Measurements from ENCODE around the gene ARFGEF2. TPM values are rescaled to one million over a fixed set of nuclear protein-coding genes. Genes with fewer than 3 reads are reported as not detected.

The ARFGEF2 gene
- total RNA-seq, 1 experiment from 2014 or later = 20.9 TPM

DNA sequence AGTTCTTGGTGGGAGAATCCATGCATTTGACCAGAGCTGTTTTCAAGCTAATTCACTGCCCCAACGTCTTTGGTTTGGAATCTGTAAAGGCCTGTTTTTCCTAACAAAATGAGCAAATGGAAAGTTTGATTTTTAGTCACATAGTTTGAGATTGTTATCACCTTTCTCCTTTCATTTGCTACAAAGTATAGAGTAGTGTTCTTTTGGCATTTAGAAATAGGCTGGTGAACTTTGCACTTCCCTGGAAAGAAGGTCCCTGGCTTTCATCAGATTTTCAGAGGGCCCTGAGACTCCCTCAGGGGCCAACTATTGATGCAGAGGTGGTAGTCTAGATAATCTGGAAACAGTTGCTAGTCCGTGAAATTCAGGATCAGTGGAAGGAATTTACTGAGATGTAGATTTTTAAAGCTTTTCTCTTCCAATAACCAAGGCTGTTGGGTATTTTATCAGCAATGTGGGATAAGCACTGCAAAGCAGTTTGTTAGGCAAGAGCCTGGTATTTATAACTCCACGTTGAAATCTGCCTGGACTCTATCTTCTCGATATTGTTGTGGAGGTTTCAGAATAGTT is 1.7 kb downstream of the ARFGEF2 start:
- ATAC-seq (no peak), DNase-seq (ENCODE audit: low spot score) (no peak)
- Mint-ChIP-seq H3K27ac (no peak overlapping the region), H3K4me1 (peaks cover 27% of the 10 kb centered on the region), H3K4me3 (peak overlapping the region; percentile 95), H3K9me3 (peaks cover 7% of the 10 kb centered on the region), H3K36me3 (peaks cover 3% of the 10 kb centered on the region; the same call in 1 of the 2 replicates), H3K27me3 (ENCODE audit: low read depth) (no peaks in the 10 kb centered on the region)
- TF ChIP-seq, protein P1, sequence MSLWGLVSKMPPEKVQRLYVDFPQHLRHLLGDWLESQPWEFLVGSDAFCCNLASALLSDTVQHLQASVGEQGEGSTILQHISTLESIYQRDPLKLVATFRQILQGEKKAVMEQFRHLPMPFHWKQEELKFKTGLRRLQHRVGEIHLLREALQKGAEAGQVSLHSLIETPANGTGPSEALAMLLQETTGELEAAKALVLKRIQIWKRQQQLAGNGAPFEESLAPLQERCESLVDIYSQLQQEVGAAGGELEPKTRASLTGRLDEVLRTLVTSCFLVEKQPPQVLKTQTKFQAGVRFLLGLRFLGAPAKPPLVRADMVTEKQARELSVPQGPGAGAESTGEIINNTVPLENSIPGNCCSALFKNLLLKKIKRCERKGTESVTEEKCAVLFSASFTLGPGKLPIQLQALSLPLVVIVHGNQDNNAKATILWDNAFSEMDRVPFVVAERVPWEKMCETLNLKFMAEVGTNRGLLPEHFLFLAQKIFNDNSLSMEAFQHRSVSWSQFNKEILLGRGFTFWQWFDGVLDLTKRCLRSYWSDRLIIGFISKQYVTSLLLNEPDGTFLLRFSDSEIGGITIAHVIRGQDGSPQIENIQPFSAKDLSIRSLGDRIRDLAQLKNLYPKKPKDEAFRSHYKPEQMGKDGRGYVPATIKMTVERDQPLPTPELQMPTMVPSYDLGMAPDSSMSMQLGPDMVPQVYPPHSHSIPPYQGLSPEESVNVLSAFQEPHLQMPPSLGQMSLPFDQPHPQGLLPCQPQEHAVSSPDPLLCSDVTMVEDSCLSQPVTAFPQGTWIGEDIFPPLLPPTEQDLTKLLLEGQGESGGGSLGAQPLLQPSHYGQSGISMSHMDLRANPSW (CRISPR knock-in tag; conservative IDR thresholded peaks at IDR 0.05; ENCODE audit: low read depth) = no peak
- TF ChIP-seq, protein P2, sequence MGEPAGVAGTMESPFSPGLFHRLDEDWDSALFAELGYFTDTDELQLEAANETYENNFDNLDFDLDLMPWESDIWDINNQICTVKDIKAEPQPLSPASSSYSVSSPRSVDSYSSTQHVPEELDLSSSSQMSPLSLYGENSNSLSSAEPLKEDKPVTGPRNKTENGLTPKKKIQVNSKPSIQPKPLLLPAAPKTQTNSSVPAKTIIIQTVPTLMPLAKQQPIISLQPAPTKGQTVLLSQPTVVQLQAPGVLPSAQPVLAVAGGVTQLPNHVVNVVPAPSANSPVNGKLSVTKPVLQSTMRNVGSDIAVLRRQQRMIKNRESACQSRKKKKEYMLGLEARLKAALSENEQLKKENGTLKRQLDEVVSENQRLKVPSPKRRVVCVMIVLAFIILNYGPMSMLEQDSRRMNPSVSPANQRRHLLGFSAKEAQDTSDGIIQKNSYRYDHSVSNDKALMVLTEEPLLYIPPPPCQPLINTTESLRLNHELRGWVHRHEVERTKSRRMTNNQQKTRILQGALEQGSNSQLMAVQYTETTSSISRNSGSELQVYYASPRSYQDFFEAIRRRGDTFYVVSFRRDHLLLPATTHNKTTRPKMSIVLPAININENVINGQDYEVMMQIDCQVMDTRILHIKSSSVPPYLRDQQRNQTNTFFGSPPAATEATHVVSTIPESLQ (CRISPR knock-in tag; IDR thresholded peaks at IDR 0.05) = no peak
- TF ChIP-seq GABPB1 (CRISPR knock-in tag; IDR thresholded peaks at IDR 0.05) = peak; percentile 98
- TF ChIP-seq, protein P3, sequence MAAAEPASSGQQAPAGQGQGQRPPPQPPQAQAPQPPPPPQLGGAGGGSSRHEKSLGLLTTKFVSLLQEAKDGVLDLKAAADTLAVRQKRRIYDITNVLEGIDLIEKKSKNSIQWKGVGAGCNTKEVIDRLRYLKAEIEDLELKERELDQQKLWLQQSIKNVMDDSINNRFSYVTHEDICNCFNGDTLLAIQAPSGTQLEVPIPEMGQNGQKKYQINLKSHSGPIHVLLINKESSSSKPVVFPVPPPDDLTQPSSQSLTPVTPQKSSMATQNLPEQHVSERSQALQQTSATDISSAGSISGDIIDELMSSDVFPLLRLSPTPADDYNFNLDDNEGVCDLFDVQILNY (CRISPR knock-in tag; IDR thresholded peaks at IDR 0.05) = no peak
- ChIA-PET POLR2A (no interaction called here), CTCF (interaction anchor here (1.9 kb wide), 1 partner anchor 266 kb away, joined by 10 read pairs; no protein-coding TSS in a partner anchor)

DNA sequence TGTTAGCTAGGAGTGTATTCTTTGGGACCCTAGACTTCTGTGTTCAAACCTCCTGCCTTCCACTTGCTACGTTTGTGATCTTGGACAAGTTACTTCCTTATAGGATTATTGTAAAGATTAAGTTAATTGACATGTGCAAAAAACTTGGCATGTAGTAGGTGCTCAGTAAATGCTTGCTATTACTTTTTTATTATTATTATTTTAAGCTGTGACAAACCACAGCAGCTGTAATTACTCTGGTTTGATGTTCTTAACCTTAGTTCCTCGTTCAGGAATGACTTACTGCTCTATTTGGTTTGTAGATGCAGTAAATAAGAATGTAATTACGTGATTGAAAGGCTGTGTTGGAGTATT is 3.2 kb downstream of the ARFGEF2 start:
- H3K9me3 Mint-ChIP-seq = peaks cover 7% of the 10 kb centered on the region
- no peaks in the 10 kb centered on the region for H3K27me3 Mint-ChIP-seq (ENCODE audit: low read depth)
- ChIA-PET POLR2A (no interaction called here), CTCF (no interaction called here)
- ATAC-seq = no peak
- no peak overlapping the region for H3K4me3 Mint-ChIP-seq
- H3K36me3 Mint-ChIP-seq = peaks cover 3% of the 10 kb centered on the region; the same call in 1 of the 2 replicates
- H3K4me1 Mint-ChIP-seq = peaks cover 27% of the 10 kb centered on the region
- no peak for DNase-seq (ENCODE audit: low spot score)
- H3K27ac Mint-ChIP-seq = no peak overlapping the region
- TF ChIP-seq, protein P4, sequence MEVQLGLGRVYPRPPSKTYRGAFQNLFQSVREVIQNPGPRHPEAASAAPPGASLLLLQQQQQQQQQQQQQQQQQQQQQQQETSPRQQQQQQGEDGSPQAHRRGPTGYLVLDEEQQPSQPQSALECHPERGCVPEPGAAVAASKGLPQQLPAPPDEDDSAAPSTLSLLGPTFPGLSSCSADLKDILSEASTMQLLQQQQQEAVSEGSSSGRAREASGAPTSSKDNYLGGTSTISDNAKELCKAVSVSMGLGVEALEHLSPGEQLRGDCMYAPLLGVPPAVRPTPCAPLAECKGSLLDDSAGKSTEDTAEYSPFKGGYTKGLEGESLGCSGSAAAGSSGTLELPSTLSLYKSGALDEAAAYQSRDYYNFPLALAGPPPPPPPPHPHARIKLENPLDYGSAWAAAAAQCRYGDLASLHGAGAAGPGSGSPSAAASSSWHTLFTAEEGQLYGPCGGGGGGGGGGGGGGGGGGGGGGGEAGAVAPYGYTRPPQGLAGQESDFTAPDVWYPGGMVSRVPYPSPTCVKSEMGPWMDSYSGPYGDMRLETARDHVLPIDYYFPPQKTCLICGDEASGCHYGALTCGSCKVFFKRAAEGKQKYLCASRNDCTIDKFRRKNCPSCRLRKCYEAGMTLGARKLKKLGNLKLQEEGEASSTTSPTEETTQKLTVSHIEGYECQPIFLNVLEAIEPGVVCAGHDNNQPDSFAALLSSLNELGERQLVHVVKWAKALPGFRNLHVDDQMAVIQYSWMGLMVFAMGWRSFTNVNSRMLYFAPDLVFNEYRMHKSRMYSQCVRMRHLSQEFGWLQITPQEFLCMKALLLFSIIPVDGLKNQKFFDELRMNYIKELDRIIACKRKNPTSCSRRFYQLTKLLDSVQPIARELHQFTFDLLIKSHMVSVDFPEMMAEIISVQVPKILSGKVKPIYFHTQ (CRISPR knock-in tag; IDR thresholded peaks at IDR 0.05) = no peak
- TF ChIP-seq, protein P5, sequence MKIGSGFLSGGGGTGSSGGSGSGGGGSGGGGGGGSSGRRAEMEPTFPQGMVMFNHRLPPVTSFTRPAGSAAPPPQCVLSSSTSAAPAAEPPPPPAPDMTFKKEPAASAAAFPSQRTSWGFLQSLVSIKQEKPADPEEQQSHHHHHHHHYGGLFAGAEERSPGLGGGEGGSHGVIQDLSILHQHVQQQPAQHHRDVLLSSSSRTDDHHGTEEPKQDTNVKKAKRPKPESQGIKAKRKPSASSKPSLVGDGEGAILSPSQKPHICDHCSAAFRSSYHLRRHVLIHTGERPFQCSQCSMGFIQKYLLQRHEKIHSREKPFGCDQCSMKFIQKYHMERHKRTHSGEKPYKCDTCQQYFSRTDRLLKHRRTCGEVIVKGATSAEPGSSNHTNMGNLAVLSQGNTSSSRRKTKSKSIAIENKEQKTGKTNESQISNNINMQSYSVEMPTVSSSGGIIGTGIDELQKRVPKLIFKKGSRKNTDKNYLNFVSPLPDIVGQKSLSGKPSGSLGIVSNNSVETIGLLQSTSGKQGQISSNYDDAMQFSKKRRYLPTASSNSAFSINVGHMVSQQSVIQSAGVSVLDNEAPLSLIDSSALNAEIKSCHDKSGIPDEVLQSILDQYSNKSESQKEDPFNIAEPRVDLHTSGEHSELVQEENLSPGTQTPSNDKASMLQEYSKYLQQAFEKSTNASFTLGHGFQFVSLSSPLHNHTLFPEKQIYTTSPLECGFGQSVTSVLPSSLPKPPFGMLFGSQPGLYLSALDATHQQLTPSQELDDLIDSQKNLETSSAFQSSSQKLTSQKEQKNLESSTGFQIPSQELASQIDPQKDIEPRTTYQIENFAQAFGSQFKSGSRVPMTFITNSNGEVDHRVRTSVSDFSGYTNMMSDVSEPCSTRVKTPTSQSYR (CRISPR knock-in tag; IDR thresholded peaks at IDR 0.05) = no peak
- TF ChIP-seq SOX15 (CRISPR knock-in tag; IDR thresholded peaks at IDR 0.05) = no peak
- TF ChIP-seq OVOL2 (CRISPR knock-in tag; IDR thresholded peaks at IDR 0.05; ENCODE audit: borderline replicate concordance) = no peak
- TF ChIP-seq ZNF138 (CRISPR knock-in tag; conservative IDR thresholded peaks at IDR 0.05) = no peak
- TF ChIP-seq, protein P2 (CRISPR knock-in tag; IDR thresholded peaks at IDR 0.05) = no peak
- TF ChIP-seq ZNF416 (CRISPR knock-in tag; IDR thresholded peaks at IDR 0.05) = no peak
- TF ChIP-seq RORB (CRISPR knock-in tag; IDR thresholded peaks at IDR 0.05) = no peak
- no peak for TF ChIP-seq ZNF121 (CRISPR knock-in tag; IDR thresholded peaks at IDR 0.05)
- TF ChIP-seq, protein P6, sequence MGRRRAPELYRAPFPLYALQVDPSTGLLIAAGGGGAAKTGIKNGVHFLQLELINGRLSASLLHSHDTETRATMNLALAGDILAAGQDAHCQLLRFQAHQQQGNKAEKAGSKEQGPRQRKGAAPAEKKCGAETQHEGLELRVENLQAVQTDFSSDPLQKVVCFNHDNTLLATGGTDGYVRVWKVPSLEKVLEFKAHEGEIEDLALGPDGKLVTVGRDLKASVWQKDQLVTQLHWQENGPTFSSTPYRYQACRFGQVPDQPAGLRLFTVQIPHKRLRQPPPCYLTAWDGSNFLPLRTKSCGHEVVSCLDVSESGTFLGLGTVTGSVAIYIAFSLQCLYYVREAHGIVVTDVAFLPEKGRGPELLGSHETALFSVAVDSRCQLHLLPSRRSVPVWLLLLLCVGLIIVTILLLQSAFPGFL (CRISPR knock-in tag; IDR thresholded peaks at IDR 0.05; ENCODE audit: borderline replicate concordance) = no peak
- TF ChIP-seq GABPB1 (CRISPR knock-in tag; IDR thresholded peaks at IDR 0.05) = no peak
- TF ChIP-seq, protein P7, sequence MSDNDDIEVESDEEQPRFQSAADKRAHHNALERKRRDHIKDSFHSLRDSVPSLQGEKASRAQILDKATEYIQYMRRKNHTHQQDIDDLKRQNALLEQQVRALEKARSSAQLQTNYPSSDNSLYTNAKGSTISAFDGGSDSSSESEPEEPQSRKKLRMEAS (CRISPR knock-in tag; IDR thresholded peaks at IDR 0.05) = no peak
- no peak for TF ChIP-seq ZNF219 (CRISPR knock-in tag; IDR thresholded peaks at IDR 0.05; ENCODE audit: borderline replicate concordance)
- TF ChIP-seq JAZF1 (CRISPR knock-in tag; IDR thresholded peaks at IDR 0.05) = no peak

Measured in WTC11 (cell line).